ENCODE results near the gene ELK1.

Gene ELK1

DNA sequence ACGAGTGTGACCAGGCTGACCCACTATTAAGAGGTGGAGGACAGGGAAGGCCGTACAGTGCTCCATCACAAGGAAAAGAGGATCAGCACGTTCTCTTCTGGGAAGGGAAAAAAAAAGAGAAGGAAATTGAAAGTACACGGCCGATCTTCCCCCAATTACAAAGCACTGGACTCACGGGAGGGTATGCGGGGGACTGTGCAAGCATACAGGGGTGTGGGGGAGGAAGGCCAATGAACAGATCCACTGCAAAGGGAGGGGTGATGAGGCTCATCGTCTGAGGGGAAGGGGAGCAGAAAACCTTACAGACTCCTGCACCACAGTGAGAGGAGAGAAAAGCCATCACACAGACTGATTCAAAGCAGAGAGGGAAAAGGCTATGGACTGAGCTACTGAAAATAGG is 1.1 kb downstream of the ELK1 start:
- in situ Hi-C loops (cut with HindIII; ENCODE audit: low pct_ligation_motif_present, low pct_unique_long_range_greater_than_20kb, low sequenced_read_pairs) = no loop called here
- DNase-seq = no peak

DNA sequence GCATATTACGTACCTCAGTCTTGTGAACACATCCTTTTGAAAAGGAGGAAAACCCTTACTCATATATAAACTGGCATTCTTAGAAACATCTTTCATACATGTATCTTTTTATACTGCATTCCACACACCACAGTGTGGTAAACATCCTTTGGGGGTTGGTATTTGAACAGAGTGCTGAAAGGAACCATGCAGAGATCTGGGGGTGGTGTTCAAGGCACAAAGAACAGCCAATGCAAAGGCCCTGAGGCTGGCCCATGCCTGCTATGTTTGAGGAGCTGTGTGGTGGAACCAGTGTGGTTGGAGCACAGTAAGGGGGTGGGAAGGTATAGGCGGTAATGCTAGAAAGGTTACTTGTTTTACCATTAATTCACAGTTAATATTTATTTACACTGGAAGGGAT is 2.0 kb downstream of the ELK1 start:
- no peak for DNase-seq
- in situ Hi-C loops (cut with HindIII; ENCODE audit: low pct_ligation_motif_present, low pct_unique_long_range_greater_than_20kb, low sequenced_read_pairs) = no loop called here

DNA sequence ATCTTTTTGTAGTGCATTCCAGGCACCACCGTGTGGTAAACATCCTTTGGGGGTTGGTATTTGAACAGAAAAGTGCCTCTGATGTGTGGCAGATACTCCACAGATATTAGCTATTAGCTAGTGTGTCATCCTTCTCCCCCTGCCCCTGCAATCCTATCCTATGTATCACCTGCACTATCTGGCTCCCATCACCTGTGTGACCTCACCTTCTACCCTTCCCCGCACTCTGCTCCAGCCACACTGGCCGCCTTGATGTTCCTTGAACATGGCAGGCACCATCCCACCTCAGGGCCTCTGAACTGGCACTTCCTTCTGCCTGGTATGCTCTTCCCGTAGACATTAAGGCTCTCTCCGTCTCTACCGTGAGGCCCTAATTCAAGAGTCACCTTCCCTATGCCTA is 3.7 kb downstream of the ELK1 start:
- no peak for DNase-seq
- in situ Hi-C loops (cut with HindIII; ENCODE audit: low pct_ligation_motif_present, low pct_unique_long_range_greater_than_20kb, low sequenced_read_pairs) = no loop called here

DNA sequence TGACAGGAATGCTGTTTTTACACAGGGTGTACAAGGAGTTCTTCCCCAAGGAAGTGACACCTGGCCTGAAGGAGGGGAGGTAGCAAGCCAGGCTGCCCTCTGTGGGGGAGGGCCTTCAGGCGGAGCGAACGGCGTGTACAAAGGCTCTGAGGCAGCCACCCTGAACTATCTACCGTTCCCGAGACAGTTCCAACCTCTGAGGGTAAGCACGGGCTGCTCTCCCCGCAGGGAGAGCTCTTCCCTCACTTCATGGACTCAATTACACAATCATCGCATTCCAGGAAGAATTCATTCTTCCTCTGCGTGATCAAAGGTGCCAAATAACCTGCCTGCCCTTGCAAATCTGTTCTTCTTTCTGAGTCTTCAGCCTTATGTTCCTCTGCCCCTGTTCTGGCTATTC is 4.8 kb downstream of the ELK1 start:
- no peak for DNase-seq
- in situ Hi-C loops (cut with HindIII; ENCODE audit: low pct_ligation_motif_present, low pct_unique_long_range_greater_than_20kb, low sequenced_read_pairs) = no loop called here

DNA sequence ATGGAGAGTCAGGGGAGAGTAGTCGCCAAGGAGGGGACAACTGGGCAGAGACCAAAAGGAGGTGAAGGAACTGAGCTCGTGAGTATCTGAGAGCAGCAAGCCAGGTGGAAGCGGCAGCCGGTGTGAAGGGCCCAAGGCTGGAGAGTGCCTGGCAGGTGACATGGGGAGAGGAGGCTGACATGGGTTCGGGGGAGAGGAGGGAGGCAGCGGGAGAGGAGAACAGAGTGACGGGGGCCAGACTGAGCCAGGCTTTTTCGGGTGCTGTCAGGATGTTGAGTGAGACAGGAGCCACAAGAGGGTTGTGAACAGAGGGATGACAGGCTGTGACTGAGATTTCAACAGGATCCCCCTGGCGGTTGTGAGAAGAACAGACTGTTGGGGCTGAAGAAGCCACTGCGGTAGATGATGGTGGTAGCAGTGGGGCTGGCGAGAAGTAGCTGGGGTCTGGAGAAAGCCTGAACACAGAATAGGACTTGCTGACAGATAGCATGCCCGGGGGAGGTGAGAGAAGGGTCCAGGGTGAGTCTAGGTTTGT is 5.7 kb downstream of the ELK1 start:
- in situ Hi-C loops (cut with HindIII; ENCODE audit: low pct_ligation_motif_present, low pct_unique_long_range_greater_than_20kb, low sequenced_read_pairs) = no loop called here
- no peak for DNase-seq

DNA sequence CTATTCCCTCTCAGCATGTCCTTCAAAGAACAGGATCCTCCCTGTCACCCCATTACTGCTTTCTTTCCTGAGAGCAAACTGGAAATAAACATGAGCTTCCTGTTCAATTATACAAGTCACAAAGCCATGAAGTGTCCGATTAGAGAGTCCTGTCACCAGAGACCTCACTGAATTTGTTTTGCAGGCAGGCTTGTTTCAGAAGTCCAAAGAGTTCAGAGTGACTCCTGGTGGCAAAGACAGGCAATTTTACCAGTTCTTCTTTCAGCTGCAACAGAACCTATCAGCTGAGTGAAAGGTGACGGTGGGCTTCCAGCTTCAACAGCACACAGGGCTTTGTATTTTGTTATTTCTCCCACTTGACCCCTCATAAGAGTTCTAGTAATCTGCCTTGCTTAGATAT is 6.4 kb downstream of the ELK1 start:
- DNase-seq = no peak
- in situ Hi-C loops (cut with HindIII; ENCODE audit: low pct_ligation_motif_present, low pct_unique_long_range_greater_than_20kb, low sequenced_read_pairs) = no loop called here

DNA sequence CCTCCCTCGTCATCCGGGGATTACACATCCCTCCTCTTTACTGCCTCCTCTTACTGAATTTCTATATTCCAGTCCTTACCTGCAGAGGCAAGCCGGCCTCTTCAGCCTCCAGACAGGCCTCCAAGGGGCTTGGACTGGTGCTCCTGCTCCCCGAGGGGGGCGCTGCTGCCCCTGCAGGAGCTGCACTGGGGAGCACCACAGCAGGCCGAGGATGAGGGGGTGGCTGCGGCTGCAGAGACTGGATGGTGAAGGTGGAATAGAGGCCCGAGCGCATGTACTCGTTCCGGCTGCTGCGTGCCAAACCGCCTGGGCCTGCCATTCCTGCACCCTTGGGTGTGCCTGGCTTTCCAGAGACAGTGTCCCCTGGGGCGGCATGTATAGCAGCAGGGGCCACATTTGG is 11.5 kb downstream of the ELK1 start:
- DNase-seq = no peak
- in situ Hi-C loops (cut with HindIII; ENCODE audit: low pct_ligation_motif_present, low pct_unique_long_range_greater_than_20kb, low sequenced_read_pairs) = no loop called here

DNA sequence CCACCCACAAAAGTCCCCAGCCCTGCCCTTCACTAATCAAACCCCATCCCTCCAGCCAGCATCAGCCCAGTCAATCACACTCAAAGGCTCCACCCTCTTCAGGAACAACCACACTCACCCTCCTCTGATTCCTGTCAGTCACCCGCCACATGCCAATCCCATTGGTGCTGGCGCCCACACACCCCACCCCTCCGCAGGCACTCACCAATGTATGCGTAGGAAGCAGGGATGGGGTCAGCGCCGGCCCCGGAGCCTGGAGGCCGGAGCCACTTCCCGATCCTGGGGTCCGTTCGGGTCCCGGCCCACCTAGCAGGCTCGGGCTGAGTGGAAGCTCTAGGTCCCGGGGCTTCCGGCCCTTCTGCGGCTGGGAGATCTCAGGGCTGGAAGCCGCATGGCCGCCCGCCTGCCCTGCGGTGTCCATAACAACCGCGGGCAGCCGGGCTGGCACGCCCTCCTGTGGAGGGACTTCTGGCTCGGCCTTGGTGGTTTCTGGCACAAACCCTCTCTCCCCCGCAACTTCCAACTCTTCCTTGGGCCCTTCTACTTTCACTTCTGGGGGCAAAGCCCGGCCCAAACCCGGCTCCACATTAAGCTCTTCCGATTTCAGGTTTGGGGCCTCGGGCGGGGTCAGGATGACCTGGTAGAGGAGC is 12.7 kb downstream of the ELK1 start:
- in situ Hi-C loops (cut with HindIII; ENCODE audit: low pct_ligation_motif_present, low pct_unique_long_range_greater_than_20kb, low sequenced_read_pairs) = no loop called here

DNA sequence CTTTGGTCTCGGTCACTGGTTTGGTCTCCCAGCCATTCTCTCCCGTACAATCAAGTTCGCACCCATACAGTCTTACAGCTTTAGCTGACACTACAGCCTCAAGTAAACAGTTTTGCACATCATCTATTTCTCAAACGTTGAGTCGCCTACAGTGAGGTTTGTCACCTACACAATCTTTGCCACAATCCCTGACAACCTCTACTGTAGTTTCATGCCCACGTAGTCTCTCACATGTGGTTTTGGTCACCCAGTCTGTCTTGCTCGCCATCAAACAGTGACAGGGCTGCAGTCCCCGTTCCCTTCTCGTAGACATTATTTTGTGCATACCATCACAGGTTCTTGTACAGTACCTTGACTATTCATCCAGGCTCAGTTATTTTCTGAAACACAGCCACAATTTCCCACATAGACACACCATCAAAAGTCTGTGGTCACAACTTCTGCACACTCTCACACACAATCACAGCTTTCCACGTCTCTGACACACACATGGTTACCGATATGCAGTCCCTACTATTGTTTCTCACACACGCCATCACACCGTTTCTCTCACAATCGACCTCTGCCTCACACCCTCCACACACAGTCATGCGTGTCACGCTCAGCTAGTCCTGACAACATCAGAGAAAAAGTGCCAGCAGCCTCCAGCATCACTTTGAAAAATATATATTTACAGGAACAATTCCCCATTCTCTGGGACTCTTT is 15.3 kb downstream of the ELK1 start:
- in situ Hi-C loops (cut with HindIII; ENCODE audit: low pct_ligation_motif_present, low pct_unique_long_range_greater_than_20kb, low sequenced_read_pairs) = no loop called here
- no peak for DNase-seq

More for the DNA sequence above, 12.7 kb downstream of the ELK1 start:
- no peak for DNase-seq

DNA sequence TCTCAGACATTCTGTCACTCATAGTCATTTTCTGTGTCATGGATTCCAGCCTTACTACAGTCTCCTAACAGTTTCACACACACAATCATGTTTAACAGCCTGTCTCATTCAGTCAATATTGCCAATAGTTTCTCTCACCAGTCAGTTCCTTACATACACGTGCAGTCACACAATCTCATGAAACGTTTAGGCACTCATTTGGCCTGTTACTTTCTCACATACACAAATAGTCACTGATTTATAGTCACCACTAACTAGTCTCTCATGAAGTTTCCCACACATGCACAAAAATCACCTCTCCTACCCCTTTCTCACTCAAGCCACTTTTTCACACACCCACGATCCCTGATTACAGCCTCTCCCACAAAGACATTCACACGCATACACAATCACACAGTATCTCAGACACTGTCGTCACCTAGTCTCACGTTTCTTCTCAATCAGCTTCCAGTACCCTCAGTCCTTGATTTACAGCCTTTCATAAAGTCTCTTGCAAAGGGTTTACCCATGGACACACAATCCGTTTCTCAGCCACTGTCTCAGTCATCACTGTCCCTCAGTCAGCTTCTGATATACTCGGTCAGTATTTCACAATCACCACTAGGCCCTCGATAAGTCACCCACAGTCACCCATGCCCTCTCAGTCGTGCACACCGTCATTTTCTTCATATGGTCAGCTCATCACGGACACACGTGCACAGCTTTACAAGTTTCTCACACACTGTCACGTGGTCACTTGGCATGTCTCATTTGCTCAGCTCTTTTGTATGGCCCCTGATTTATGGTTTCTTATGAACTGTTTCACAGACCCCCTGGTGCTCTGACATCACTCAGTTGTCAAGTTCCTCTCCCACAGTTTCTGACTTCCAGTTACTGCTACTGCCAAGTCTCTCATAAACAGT is 16.4 kb downstream of the ELK1 start:
- DNase-seq = no peak
- in situ Hi-C loops (cut with HindIII; ENCODE audit: low pct_ligation_motif_present, low pct_unique_long_range_greater_than_20kb, low sequenced_read_pairs) = no loop called here

DNA sequence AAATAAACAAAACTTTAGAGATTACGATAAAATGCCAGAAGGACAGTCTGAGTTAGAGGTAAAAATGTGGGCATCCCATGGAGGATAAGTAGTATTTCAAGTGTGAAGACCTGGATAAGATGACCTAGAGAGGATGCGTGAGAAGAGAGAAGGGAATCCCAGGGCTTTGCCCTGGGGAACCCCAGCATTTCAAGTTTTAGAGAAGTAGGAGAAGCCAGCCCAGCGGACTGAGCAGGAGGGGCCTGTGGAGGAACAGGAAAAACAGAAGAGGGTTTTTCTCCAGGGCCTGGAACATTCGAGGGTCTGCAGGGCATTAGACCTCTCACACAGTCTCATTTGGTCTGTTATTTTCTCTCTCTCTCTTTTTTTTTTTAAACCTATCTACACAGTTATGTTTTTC is 17.7 kb downstream of the ELK1 start:
- in situ Hi-C loops (cut with HindIII; ENCODE audit: low pct_ligation_motif_present, low pct_unique_long_range_greater_than_20kb, low sequenced_read_pairs) = no loop called here
- no peak for DNase-seq

DNA sequence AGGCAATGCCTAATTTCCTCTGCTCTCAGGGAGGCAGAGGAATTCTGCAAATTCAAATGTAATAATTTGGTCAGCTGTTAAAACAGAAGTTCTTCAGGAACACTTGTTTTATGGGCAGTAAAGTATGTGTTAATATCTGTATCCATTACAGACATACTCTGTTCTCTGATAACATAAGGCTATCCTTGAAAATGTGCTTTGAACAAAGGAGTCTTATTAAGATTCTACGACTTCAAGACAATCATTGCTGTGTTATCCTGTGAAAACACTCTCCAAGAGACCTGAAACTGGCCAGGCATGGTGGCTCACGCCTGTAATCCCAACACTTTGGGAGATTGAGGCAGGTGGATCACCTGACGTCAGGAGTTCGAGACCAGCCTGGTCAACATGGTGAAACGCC is 18.7 kb downstream of the ELK1 start:
- in situ Hi-C loops (cut with HindIII; ENCODE audit: low pct_ligation_motif_present, low pct_unique_long_range_greater_than_20kb, low sequenced_read_pairs) = no loop called here
- DNase-seq = no peak

DNA sequence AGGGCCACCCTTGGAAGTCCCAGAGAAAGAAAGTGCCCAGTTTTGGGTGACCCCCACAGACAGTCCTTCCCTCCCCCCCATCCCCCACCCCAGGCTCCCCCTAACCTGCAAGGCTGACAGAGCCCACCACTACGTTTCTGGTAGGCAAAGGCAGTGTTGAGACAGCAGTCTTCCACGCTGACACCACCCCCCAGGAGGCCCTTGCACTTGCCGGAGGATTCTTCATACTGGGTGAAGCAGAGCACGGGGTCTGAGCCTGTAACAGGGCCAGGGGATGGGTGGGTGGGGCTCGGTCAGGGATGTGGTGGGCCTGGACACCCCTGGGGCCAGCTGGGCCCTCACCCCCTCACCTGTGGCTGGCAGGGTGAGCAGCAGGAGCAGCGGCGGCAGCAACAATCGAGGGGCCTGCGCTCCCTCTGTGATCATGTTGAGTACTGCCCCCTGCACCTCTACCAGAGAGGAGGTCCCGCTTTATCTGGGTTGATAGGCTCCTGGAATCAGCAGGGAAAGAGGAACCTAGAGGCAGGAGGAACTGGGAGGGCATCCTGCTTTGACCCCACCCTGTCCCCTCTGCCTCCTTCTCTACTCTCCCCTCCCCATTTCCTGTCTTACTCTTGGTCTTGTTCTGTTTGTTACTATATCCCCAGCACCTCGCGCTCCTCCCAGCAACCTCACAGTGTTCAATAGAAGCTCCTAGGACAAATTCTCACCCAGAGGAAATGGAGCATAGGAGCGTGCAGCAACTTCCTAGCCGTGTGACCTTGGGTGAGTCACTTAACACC is 20.8 kb downstream of the ELK1 start, which contains the start of gene CFP:
CFP (minus strand) TSS at position 512 of the 782 bp plus-strand sequence; CDS start at position 426, 86 bp downstream.
- in situ Hi-C loops (cut with HindIII; ENCODE audit: low pct_ligation_motif_present, low pct_unique_long_range_greater_than_20kb, low sequenced_read_pairs) = no loop called here

DNA sequence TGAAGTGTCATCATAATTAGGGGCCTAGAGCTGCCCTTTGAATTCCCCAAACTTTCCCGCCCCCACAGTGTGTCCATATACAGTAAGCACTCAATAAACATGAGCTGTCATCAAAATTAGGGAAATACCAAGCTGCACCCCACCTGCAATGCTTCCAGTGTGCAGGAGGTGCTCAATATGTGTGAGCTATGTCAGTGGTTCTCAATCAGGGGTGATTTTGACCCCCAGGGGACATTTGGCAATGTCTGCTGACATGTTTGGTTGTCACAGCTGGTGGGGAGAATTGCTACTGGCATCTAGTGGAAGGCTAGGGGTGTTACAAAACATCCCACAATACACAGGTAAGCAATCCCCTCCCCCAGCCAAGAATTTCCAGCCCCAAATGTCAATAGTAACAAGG is 21.4 kb downstream of the ELK1 start:
- in situ Hi-C loops (cut with HindIII; ENCODE audit: low pct_ligation_motif_present, low pct_unique_long_range_greater_than_20kb, low sequenced_read_pairs) = no loop called here
- no peak for DNase-seq

More for the DNA sequence above, 20.8 kb downstream of the ELK1 start, which contains the start of gene CFP:
- DNase-seq = no peak

DNA sequence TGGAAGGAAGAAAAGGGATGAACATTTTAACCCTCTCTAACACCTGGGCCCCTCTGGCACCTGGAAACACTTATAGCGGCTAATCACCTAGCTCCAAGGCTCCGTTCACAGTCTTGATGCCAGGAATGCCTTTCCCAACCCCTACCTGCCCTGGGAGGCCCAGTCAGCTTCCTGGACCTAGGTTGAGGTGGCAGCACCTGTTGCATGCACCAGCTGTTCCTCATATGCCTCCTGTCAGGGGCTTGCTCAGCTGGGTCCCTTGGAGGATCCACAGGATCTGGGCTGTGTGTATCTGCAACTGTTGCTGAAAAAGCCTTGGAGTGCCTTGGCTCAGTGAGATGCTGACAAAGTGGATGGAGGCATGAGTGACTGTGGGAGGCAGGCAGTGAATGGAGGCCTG is 25.0 kb downstream of the ELK1 start:
- in situ Hi-C loops (cut with HindIII; ENCODE audit: low pct_ligation_motif_present, low pct_unique_long_range_greater_than_20kb, low sequenced_read_pairs) = no loop called here
- DNase-seq = no peak

DNA sequence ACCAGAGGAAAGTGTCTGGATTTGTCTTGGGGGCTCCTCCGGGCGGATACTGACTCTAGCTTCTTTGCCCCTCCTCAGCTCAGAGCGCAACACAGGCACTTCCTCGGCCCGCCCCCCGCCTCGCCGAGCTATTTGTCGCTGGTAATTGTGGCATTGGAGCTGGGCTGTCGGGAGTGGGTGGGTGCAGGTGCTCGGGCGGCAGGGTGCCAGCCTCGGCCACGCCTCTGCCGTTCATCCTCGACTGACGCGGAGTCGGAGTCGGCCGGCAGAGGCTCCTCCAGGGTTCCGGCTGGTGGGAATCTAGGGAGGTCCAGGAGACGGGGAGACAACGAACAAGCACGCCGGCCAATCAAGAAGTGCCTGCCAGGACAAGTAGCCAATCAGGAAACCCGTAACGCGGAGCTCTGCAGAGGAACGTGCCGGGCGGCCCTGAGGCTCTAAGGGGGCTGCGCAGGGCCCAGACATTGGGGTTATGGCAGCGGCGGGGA is 26.8 kb downstream of the ELK1 start:
- in situ Hi-C loops (cut with HindIII; ENCODE audit: low pct_ligation_motif_present, low pct_unique_long_range_greater_than_20kb, low sequenced_read_pairs) = no loop called here
- DNase-seq = peak; percentile 78

DNA sequence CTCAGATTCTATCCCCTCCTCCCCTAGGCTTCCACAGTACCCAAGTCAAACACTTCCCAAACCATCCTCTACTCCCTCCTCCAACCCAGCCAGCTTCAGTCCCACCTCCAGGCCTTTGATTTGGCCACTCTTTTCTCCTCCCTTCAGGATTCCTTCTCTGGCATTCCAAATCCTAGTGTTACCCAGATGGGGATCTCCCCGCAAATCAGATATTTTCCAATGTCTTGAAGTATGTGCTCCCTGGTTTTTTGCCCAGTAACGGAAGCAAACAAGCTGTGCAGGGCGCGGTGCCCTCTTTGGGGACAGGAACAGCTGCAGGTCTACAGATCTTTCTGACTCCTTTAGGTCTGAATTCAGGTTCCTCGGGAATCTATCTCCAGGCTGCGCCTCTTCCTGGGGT is 28.5 kb downstream of the ELK1 start:
- no peak for DNase-seq
- in situ Hi-C loops (cut with HindIII; ENCODE audit: low pct_ligation_motif_present, low pct_unique_long_range_greater_than_20kb, low sequenced_read_pairs) = no loop called here

DNA sequence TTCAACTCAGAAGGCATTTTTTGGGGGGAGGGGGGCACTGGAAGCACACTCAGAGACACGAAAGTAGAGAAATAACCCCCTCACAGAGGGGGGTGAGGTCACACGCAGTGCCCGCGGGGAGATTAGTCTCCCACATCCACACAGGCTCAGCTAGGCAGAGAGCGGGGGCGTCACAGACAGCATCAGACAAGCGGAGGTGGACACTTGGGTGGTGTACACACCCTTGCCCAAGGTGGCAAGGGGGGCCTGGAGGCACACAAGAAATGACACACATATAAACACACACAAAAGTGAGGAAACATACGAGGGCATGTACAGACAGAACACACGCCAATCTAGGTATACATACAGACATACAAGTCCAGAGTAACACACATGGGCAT is 30.1 kb downstream of the ELK1 start:
- in situ Hi-C loops (cut with HindIII; ENCODE audit: low pct_ligation_motif_present, low pct_unique_long_range_greater_than_20kb, low sequenced_read_pairs) = no loop called here
- DNase-seq = no peak
